GM19351 (cell line): ENCODE results near the gene EXOC6B.

ENCODE experiments used
- ATAC-seq: cut with Tn5 transposase; IDR thresholded peaks from one replicate; pipeline ENCODE4 v1.9.1; 2021; ENCODE audit warnings: mild to moderate bottlenecking, moderate library complexity; ENCODE audit not compliant: unreplicated experiment

Gene EXOC6B

DNA sequence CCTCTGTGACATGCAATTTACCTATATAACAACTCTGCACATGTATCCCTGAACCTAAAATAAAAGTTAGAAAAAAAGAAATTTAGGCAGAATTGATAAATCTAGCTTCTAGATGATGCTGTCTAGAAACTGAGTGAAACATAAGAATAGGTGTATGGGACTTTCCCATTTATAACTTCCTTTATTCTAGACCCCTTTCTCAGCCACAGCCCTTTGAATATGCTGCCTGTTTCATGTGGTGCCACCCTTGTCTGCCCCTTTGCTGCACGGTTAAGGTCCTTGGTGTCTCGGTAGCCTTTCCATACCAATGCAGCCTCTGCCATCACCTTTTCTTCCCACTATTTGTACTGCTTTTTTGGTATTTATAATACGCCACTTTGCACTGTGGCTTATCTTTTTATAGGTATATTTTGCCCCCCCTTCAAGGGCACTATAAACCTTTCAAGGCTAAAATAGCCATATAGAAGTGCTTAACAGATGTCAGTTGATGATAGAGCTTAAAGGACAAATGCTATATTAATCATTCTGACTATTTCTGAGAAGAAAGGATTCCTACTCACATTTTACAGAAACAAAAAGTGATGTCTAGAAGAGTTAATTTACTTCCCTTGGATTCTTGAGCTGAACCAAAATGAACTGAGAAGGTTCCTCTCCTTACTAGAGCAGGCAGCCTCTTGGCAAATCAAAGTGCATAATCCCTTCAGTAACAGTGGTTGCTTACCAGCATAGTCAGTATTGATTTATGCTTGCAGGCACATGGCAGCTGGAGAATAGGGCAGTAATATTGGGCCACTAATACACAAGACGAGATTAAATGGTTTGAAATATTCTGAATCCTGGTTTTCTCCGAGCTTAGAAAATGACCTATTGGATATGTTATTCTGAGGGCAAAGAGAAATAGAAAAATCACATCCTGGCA, 590.1 kb downstream of the EXOC6B start:
- ATAC-seq: no peak

DNA sequence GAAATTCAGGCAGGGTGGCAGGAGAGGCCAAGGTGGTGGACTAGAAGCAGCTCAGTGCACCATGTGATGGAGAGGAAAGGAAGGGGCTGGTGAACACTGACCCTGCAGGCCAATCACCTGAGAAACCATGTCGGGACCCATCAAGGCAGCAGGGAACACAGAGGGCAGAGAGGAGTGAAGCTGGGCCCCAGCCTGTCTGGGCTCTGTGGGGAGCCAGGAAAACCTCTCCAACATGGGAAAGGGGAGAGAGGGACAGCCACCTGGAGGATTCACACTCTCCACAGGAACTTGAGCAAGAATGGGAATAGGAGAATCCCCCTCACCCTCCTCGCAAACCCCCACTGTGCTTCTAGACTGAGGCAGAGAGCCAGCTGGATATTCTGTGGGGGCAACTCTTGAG, 592.6 kb downstream of the EXOC6B start:
- ATAC-seq: no peak

- no peak for ATAC-seq
These were observed 602.8 kb downstream of the EXOC6B start for GRCh38 chr2:72222829-72223564.

DNA sequence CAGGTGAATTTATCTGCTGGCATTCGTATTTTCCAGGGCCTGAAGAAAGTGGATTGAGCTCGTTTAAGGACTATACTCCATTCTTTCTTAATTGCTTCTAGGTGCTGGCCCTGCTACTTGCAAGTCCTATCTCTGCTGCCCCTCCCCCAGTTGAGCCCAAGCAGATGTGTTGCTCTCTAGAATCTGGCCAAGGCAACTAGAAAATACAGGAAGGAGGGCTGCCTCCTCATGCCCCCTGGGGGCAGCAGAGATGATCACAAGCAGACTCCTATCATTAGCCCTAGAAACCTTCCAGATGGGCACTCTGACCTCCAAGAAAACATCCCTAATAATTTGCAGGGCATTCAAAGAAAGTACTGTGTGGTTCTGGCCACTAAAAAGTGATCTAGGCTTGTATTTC, 605.7 kb downstream of the EXOC6B start:
- peak; percentile 45 for ATAC-seq

DNA sequence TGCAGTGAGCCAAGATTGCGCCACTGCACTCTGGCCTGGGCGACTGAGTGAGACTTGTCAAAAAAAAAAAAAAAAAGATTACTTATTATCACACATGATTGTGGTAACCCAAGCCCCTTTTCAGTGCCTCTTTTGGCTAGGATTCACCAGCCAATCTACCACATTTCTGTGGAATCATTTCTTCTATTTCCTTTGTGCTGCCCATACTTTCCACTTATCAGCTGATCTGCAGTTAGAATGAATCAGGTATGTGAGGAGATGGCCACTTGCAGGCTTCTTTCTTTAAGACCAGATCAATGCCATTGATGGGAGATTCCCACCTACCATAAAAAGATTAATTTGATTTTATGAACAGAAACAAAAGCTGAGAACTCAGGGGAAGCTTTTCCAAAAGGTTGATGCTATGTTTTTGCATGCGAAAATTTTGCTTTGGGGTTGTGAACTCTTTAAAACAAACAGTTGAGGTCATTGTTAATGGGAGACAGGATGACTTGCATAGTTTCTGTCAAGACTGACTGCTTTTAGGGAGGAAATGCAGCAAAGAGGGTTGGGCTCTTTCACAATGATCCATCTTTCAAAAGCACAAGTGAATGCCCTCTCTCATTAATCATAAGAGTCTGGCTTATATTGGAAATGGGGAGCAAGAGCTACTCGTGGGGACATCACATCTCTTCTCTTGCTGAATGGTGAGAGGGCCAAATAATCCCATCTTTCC, 611.2 kb downstream of the EXOC6B start:
- ATAC-seq: no peak

DNA sequence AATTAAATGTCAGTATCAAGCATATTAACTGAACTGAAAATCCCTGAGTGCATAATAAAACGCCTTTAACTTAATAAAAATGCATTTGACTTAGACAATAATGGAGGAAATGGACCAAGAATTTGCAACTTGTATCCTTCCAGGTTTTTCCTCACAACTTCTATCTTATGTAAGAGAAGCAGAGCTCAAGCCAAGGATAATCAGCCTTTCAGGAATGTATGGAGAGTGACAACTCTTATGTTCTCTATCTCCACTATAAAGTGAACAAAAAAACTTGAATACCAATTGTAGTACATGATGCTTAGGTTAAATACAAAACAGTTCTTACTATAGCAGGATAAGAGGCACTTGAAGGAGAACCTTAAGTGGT, 613.4 kb downstream of the EXOC6B start:
- ATAC-seq: no peak

DNA sequence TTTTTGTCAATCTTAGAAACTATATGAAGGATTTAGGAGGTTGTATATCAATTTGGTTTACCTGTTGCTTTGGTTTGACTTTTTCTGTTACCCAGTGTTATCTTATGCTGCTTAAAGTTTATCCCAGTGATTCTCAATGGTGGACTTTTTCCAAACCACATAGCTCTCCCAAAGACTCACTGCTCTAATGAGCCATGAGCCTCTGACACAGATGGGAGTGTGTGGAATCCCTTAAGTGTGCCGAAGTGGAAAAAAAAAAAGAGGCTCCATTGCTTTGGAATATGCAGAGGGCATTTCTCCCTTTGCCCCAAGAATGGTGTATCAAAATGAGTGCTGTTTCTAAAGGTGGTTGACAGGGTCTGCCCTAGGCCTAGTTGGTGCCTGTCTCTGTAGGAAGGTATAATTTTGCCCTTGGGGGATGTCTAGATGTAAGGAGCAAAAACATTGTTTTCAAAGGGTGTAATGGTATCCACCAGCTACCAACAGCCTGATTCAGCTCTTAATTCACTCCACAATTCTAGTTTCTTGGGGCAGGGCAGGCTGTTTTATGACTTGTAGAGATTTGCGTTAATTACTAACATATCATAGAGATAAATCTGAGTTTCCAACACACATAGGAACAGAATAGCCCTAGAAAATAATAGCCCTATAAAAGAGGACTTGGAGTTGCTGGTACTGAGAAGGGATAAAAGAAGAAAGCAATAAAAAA, 613.9 kb downstream of the EXOC6B start:
- no peak for ATAC-seq

- no peak for ATAC-seq
These were observed 614.5 kb downstream of the EXOC6B start for GRCh38 chr2:72211350-72211749.

DNA sequence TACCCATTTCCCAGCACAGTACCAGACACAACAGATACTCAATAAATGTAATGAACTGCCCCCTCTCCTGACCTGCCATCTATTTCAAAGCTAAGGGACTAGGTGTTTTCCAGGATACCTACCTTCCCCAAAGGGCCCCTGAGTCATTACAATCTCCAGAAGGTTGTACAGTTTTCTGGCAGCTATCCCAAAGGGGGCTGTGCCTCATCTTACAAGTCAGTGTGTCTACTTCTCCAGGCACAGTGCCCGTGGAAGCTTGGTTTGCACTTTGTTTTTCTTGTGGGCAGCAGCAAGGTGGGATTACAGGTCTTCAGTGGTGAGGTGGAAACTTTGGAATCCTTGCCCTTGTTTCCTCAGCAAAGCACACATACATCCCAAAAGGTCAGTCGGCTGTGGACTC, 615.4 kb downstream of the EXOC6B start:
- no peak for ATAC-seq

- no peak for ATAC-seq
These were observed 617.6 kb downstream of the EXOC6B start for GRCh38 chr2:72208225-72208624.

GRCh38 chr2:72207334-72207733, 618.5 kb downstream of the EXOC6B start:
- ATAC-seq: no peak

GRCh38 chr2:72205504-72205881, 620.3 kb downstream of the EXOC6B start:
- no peak for ATAC-seq

DNA sequence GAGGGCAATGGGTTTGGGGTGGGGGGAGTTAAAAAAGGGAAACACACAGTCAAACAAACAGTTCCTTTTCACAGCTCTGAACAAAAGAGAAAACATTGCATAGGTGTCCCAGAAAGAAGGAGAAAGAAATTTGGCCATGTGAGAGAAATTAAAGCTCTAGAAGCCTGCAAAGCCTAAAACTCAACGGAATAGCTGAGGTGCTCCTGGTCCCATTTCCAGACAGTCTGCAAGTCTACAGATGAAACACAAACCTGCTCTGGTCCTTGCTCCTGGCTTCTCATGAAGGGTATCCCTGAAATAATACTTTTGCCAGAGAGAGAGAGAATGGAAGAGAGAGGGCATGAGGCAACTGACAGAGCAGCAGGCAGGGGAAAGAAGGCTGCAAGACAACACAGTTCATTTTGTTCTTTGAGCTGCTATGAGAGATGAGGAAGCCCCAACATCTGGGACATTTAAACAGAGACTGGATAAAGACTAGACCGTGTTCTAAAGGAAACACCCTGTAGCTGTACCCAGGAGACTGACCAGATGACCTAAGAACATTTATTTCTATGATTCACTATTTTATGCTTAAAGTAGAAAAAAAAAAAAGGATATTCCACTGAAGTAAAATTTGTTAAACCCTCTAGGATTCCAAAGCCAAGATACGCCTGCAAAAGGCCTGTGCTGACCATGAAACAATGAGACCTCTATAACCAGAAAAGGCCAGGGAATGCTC, 620.9 kb downstream of the EXOC6B start:
- no peak for ATAC-seq

DNA sequence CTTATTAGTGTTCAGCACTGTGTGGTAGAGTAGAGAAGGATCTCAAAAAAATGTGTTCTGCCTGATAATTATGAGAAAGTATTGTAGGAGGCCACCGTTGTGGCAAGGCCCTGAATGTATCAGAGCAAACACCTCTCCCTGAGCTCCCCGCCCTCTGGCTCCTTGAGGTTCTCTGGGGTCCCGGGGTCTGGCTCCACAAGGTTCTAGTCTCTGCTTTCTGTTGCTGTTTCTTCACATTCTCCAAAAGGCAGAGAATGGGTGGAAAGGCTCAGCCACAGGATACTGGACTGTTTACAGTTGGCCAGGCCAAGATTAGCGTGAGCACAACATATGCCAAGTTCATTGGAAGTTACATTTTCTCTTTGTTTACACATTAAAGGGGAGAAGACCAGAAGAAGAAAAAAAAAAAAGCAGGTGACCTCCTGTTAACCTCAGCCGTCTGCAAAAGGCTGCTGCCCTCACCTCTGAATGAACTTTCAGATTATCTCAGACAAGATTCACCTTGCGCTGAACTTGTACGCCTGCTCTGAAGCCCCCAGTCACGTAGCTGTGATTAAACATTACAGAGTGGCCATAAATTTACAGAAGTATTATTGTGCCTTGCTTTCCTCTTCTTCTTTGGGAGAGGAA, 621.6 kb downstream of the EXOC6B start:
- peak; percentile 83 for ATAC-seq

GRCh38 chr2:72198532-72199241, 627.1 kb downstream of the EXOC6B start:
- ATAC-seq: no peak

DNA sequence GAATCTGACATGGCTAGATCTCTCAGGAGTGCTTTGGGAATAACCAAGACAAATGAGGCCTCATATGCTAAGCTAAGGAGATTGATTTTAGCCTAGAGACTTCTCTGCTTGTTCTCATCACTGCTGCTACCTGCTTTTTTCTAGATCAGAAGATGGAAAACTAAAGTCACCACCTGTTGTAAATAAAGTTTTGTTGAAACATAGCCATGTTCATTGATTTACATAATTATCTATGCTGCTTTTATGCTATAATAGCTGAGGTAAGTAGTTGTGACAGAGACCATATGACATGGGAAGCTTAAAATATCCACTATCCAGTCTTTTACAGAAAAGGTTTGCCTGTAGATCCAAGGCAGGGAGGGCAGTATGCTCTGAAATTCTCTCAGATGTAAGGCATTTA, 632.1 kb downstream of the EXOC6B start:
- no peak for ATAC-seq

GRCh38 chr2:72191441-72191840, 634.4 kb downstream of the EXOC6B start:
- no peak for ATAC-seq

DNA sequence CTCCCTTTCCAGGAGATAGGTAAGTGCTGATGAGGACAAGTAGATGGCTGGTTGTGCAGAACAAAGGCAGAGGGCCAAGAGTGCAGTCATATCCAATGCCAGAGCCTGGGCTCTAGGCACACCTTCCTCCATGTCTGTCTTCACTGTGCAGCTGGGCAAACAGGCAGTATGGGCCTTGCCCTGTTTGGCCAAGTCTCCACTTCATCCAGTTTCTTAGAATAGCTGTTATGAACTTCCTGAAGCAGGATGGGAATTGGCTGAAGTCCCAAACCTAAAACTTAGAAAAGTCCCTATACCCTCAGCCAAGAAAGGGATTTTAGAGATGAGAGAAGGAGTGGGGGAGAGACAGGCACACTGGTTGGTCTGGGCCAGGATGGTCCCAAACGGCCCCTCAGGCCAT, 640.6 kb downstream of the EXOC6B start:
- ATAC-seq: no peak

DNA sequence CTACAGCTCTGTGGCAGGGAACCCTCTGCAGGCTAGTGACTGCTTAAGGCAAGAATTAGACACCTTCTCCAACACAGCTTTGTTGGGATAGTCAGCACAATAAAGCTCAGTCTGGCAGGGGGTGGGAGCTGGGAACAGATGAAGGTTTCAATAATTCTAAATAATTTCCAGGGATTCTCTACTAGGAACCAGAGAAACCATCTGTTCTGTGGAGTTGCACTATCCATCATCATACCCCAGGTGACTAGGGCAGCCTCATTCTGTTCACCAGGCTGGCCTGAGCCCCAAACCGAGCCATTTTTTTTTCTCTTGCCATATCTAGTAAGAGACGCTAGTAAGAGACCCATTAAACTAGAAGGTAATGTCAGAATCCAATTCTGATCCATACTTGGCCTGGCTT, 642.4 kb downstream of the EXOC6B start:
- ATAC-seq: no peak
